Measurements from ENCODE around the gene NPTX1. TPM values are rescaled to one million over a fixed set of nuclear protein-coding genes. Genes with fewer than 3 reads are reported as not detected.

Gene NPTX1
- total and polyA plus RNA-seq, 4 donors, result under 0.01 TPM; not detected in 3

- Histone ChIP-seq H3K4me3 (ENCODE audit: low read depth in 1 of 3, low read length in 3 of 3) (no peak overlapping the region), H3K27ac (ENCODE audit: low read depth in 1 of 2, low read length in 2 of 2) (no peak overlapping the region), H3K4me1 (ENCODE audit: control insufficient read depth in 4 of 4, insufficient read depth in 4 of 4, low read length in 3 of 4) (no peaks in the 10 kb centered on the region), H3K27me3 (ENCODE audit: control insufficient read depth in 4 of 4, insufficient read depth in 4 of 4, low read length in 3 of 4) (no peaks in the 10 kb centered on the region), H3K9ac (ENCODE audit: low read depth in 1 of 2, low read length in 2 of 2) (no peak overlapping the region), H3K9me3 (ENCODE audit: control insufficient read depth in 4 of 4, low read length in 3 of 4) (no peaks in the 10 kb centered on the region), H3K36me3 (ENCODE audit: control insufficient read depth in 4 of 4, insufficient read depth in 3 of 4, low read depth in 1 of 4, low read length in 3 of 4) (no peaks in the 10 kb centered on the region)
- DNase-seq (ENCODE audit: low spot score), result no peak
- WGBS, result 49% methylated on average over 18 of the region's 18 CpGs
- TF ChIP-seq FOXA2 (IDR thresholded peaks at IDR 0.05) (no peak), GABPA (IDR thresholded peaks at IDR 0.05 in 1 of 2, conservative IDR thresholded peaks at IDR 0.05 in 1 of 2) (no peak), HNF4G (IDR thresholded peaks at IDR 0.05) (no peak), FOXA1 (IDR thresholded peaks at IDR 0.05) (no peak), JUND (IDR thresholded peaks at IDR 0.05) (no peak)
- TF ChIP-seq, protein P1, sequence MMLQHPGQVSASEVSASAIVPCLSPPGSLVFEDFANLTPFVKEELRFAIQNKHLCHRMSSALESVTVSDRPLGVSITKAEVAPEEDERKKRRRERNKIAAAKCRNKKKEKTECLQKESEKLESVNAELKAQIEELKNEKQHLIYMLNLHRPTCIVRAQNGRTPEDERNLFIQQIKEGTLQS (IDR thresholded peaks at IDR 0.05), result no peak
Observed at GRCh38 chr17:80511222-80512180, 35.1 kb upstream of the NPTX1 start.

DNA sequence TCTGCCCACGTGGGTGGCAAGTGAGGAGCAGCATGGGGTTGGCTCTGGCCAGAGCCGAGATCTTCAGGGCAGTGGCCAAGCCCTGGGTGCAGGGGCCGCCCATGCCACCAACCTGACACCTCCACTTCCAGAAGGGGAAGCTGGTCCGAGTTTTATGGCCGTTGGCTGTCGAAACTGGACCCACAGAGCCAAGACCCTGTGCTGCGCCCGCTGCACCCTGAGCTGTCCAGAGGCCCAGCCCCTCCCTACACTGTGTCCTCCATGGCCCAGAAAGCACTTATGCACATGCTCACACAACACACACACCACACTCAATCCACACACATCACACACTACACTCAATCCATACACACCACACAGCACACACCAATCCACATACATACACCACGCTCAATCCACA, 34.4 kb upstream of the NPTX1 start:
- Histone ChIP-seq H3K27ac (ENCODE audit: low read depth in 1 of 2, low read length in 2 of 2) (no peak overlapping the region), H3K9me3 (ENCODE audit: control insufficient read depth in 4 of 4, low read length in 3 of 4) (no peaks in the 10 kb centered on the region), H3K4me3 (ENCODE audit: low read depth in 1 of 3, low read length in 3 of 3) (no peak overlapping the region), H3K9ac (ENCODE audit: low read depth in 1 of 2, low read length in 2 of 2) (no peak overlapping the region), H3K27me3 (ENCODE audit: control insufficient read depth in 4 of 4, insufficient read depth in 4 of 4, low read length in 3 of 4) (peaks cover 0 to 4% (median 0%) of the 10 kb centered on the region in 4 donors), H3K36me3 (ENCODE audit: control insufficient read depth in 4 of 4, insufficient read depth in 3 of 4, low read depth in 1 of 4, low read length in 3 of 4) (no peaks in the 10 kb centered on the region), H3K4me1 (ENCODE audit: control insufficient read depth in 4 of 4, insufficient read depth in 4 of 4, low read length in 3 of 4) (no peaks in the 10 kb centered on the region)
- WGBS, result 82% methylated on average over 9 of the region's 9 CpGs
- TF ChIP-seq, protein P2, sequence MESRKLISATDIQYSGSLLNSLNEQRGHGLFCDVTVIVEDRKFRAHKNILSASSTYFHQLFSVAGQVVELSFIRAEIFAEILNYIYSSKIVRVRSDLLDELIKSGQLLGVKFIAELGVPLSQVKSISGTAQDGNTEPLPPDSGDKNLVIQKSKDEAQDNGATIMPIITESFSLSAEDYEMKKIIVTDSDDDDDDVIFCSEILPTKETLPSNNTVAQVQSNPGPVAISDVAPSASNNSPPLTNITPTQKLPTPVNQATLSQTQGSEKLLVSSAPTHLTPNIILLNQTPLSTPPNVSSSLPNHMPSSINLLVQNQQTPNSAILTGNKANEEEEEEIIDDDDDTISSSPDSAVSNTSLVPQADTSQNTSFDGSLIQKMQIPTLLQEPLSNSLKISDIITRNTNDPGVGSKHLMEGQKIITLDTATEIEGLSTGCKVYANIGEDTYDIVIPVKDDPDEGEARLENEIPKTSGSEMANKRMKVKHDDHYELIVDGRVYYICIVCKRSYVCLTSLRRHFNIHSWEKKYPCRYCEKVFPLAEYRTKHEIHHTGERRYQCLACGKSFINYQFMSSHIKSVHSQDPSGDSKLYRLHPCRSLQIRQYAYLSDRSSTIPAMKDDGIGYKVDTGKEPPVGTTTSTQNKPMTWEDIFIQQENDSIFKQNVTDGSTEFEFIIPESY (IDR thresholded peaks at IDR 0.05), result no peak
- TF ChIP-seq YY1 (IDR thresholded peaks at IDR 0.05) (no peak), SP1 (IDR thresholded peaks at IDR 0.05) (no peak)
- DNase-seq (ENCODE audit: low spot score), result no peak

GRCh38 chr17:80510132-80510531, 33.7 kb upstream of the NPTX1 start:
- H3K9ac ChIP-seq (ENCODE audit: low read depth in 1 of 2, low read length in 2 of 2), result no peak overlapping the region
- H3K4me1 ChIP-seq (ENCODE audit: control insufficient read depth in 4 of 4, insufficient read depth in 4 of 4, low read length in 3 of 4), result no peaks in the 10 kb centered on the region
- DNase-seq (ENCODE audit: low spot score), result no peak
- no peak overlapping the region for H3K27ac ChIP-seq (ENCODE audit: low read depth in 1 of 2, low read length in 2 of 2)
- H3K27me3 ChIP-seq (ENCODE audit: control insufficient read depth in 4 of 4, insufficient read depth in 4 of 4, low read length in 3 of 4), result peaks cover 0 to 4% (median 0%) of the 10 kb centered on the region in 4 donors
- no peaks in the 10 kb centered on the region for H3K9me3 ChIP-seq (ENCODE audit: control insufficient read depth in 4 of 4, low read length in 3 of 4)
- no peak for TF ChIP-seq NR2F2 (IDR thresholded peaks at IDR 0.05)
- 85% methylated on average over 14 of the region's 14 CpGs for WGBS
- no peaks in the 10 kb centered on the region for H3K36me3 ChIP-seq (ENCODE audit: control insufficient read depth in 4 of 4, insufficient read depth in 3 of 4, low read depth in 1 of 4, low read length in 3 of 4)
- no peak overlapping the region for H3K4me3 ChIP-seq (ENCODE audit: low read depth in 1 of 3, low read length in 3 of 3)

GRCh38 chr17:80509311-80509710, 32.9 kb upstream of the NPTX1 start:
- no peak for DNase-seq (ENCODE audit: low spot score)
- peaks cover 0 to 4% (median 0%) of the 10 kb centered on the region in 4 donors for H3K27me3 ChIP-seq (ENCODE audit: control insufficient read depth in 4 of 4, insufficient read depth in 4 of 4, low read length in 3 of 4)
- H3K36me3 ChIP-seq (ENCODE audit: control insufficient read depth in 4 of 4, insufficient read depth in 3 of 4, low read depth in 1 of 4, low read length in 3 of 4), result no peaks in the 10 kb centered on the region
- no peak overlapping the region for H3K27ac ChIP-seq (ENCODE audit: low read depth in 1 of 2, low read length in 2 of 2)
- no peak overlapping the region for H3K4me3 ChIP-seq (ENCODE audit: low read depth in 1 of 3, low read length in 3 of 3)
- WGBS, result 65% methylated on average over 8 of the region's 8 CpGs
- no peak overlapping the region for H3K9ac ChIP-seq (ENCODE audit: low read depth in 1 of 2, low read length in 2 of 2)
- H3K9me3 ChIP-seq (ENCODE audit: control insufficient read depth in 4 of 4, low read length in 3 of 4), result no peaks in the 10 kb centered on the region
- H3K4me1 ChIP-seq (ENCODE audit: control insufficient read depth in 4 of 4, insufficient read depth in 4 of 4, low read length in 3 of 4), result no peaks in the 10 kb centered on the region
- TF ChIP-seq NR2F2 (IDR thresholded peaks at IDR 0.05) (no peak), MAX (IDR thresholded peaks at IDR 0.05) (no peak), GABPA (IDR thresholded peaks at IDR 0.05 in 1 of 2, conservative IDR thresholded peaks at IDR 0.05 in 1 of 2) (no peak), RAD21 (IDR thresholded peaks at IDR 0.05) (no peak), JUND (IDR thresholded peaks at IDR 0.05) (no peak), FOXA2 (IDR thresholded peaks at IDR 0.05) (no peak), EGR1 (IDR thresholded peaks at IDR 0.05; ENCODE audit: low read depth in 2 of 2) (no peak)
- TF ChIP-seq, protein P3, sequence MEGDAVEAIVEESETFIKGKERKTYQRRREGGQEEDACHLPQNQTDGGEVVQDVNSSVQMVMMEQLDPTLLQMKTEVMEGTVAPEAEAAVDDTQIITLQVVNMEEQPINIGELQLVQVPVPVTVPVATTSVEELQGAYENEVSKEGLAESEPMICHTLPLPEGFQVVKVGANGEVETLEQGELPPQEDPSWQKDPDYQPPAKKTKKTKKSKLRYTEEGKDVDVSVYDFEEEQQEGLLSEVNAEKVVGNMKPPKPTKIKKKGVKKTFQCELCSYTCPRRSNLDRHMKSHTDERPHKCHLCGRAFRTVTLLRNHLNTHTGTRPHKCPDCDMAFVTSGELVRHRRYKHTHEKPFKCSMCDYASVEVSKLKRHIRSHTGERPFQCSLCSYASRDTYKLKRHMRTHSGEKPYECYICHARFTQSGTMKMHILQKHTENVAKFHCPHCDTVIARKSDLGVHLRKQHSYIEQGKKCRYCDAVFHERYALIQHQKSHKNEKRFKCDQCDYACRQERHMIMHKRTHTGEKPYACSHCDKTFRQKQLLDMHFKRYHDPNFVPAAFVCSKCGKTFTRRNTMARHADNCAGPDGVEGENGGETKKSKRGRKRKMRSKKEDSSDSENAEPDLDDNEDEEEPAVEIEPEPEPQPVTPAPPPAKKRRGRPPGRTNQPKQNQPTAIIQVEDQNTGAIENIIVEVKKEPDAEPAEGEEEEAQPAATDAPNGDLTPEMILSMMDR (IDR thresholded peaks at IDR 0.05; ENCODE audit: low read depth, low read length, missing input control), result no peak
- TF ChIP-seq, protein P4, sequence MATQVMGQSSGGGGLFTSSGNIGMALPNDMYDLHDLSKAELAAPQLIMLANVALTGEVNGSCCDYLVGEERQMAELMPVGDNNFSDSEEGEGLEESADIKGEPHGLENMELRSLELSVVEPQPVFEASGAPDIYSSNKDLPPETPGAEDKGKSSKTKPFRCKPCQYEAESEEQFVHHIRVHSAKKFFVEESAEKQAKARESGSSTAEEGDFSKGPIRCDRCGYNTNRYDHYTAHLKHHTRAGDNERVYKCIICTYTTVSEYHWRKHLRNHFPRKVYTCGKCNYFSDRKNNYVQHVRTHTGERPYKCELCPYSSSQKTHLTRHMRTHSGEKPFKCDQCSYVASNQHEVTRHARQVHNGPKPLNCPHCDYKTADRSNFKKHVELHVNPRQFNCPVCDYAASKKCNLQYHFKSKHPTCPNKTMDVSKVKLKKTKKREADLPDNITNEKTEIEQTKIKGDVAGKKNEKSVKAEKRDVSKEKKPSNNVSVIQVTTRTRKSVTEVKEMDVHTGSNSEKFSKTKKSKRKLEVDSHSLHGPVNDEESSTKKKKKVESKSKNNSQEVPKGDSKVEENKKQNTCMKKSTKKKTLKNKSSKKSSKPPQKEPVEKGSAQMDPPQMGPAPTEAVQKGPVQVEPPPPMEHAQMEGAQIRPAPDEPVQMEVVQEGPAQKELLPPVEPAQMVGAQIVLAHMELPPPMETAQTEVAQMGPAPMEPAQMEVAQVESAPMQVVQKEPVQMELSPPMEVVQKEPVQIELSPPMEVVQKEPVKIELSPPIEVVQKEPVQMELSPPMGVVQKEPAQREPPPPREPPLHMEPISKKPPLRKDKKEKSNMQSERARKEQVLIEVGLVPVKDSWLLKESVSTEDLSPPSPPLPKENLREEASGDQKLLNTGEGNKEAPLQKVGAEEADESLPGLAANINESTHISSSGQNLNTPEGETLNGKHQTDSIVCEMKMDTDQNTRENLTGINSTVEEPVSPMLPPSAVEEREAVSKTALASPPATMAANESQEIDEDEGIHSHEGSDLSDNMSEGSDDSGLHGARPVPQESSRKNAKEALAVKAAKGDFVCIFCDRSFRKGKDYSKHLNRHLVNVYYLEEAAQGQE (IDR thresholded peaks at IDR 0.05), result no peak
